ENCODE data around the gene HOXB8. TPM values are rescaled to one million over a fixed set of nuclear protein-coding genes. Genes with fewer than 3 reads are reported as not detected.

Gene HOXB8
- total RNA-seq, 4 donors from 2014 or later: 1.4 TPM; not detected in 3

DNA sequence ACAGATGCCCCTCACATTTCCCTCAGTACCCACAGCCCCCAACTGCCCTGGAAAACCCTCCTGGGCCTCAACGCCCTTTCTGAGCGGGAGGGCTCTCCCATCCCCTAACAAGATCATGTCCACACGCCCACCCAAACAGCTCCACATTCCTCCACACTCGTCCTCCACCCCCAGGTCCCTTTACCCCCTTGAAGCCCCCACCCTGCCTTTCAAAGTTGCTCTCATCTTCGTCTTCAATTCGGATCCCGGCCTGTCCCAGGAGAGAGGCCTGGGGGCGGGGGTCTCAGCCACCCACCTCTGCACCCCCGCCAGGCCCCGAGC lies 51.3 kb downstream of the HOXB8 start:
- Histone ChIP-seq H3K27ac (peak overlapping the region in 1 of 3 donors; percentile 55), H3K9me3 (no peaks in the 10 kb centered on the region), H3K4me3 (replicated peaks in 1 of 3) (peak overlapping the region in 1 of 3 donors; percentile 23), H3K27me3 (peaks cover 22% of the 10 kb centered on the region), H3K4me1 (peaks cover 4 to 9% of the 10 kb centered on the region in 2 donors), H3K36me3 (no peaks in the 10 kb centered on the region)
- WGBS, 2 donors: 11 to 24% methylated on average over 8 to 10 of the region's 10 CpGs
- intact Hi-C loops (cut with DNase I): no loop called here
- no peak for DNase-seq
- TF ChIP-seq, protein P1, sequence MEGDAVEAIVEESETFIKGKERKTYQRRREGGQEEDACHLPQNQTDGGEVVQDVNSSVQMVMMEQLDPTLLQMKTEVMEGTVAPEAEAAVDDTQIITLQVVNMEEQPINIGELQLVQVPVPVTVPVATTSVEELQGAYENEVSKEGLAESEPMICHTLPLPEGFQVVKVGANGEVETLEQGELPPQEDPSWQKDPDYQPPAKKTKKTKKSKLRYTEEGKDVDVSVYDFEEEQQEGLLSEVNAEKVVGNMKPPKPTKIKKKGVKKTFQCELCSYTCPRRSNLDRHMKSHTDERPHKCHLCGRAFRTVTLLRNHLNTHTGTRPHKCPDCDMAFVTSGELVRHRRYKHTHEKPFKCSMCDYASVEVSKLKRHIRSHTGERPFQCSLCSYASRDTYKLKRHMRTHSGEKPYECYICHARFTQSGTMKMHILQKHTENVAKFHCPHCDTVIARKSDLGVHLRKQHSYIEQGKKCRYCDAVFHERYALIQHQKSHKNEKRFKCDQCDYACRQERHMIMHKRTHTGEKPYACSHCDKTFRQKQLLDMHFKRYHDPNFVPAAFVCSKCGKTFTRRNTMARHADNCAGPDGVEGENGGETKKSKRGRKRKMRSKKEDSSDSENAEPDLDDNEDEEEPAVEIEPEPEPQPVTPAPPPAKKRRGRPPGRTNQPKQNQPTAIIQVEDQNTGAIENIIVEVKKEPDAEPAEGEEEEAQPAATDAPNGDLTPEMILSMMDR (IDR thresholded peaks at IDR 0.05): no peak
- TF ChIP-seq POLR2A (IDR thresholded peaks at IDR 0.05): no peak

DNA sequence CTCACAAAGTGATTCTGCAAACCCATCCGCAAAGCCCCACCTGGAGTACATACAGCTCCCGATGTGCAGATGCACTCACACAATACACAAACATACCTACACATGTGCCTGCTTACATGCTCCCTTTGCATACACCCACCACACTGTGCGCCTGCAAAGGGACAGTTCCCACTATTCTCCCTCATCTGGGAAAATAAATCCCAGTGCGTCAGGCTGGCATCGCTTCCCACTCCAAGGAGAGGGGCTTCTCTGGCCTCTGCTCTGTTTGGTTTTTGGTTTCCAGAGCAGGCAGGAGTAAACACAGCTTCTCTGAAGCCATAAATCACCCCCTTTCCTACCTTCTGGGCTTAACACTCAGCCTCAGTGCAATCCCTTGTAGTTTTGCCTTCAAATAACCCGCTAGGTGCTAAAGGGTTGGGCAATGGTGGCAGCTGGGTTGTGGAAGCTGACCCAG lies 51.7 kb downstream of the HOXB8 start:
- Histone ChIP-seq H3K4me1 (peaks cover 4 to 9% of the 10 kb centered on the region in 2 donors), H3K9me3 (no peaks in the 10 kb centered on the region), H3K36me3 (no peaks in the 10 kb centered on the region), H3K27me3 (peaks cover 21% of the 10 kb centered on the region), H3K27ac (no peak overlapping the region), H3K4me3 (replicated peaks in 1 of 3) (peak overlapping the region in 1 of 3 donors; percentile 2)
- intact Hi-C loops (cut with DNase I): no loop called here
- WGBS, 2 donors: 36 to 50% methylated on average over 6 of the region's 6 CpGs
- TF ChIP-seq, protein P1 (IDR thresholded peaks at IDR 0.05): no peak
- TF ChIP-seq POLR2A (IDR thresholded peaks at IDR 0.05): no peak
- no peak for DNase-seq

DNA sequence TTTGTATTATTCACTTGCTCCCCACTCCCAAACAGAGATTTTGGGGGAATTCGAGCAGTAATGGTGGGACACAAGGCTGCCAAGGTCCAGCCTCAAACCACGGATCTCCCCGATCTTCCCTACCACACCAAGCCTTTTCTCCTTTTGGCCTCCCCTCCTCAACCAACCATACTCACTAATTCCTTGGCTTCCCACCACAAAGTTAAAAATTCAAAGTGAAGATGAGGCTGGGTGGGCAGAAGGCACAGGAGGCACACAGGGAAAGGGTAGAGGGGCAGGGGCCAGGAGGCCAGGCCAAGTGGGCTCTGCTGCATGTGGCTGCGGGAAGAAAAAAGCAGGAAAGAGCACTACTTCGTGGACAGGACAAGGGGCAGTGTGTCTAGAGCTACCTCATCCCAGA lies 52.2 kb downstream of the HOXB8 start:
- no peak for DNase-seq
- peaks cover 21% of the 10 kb centered on the region for H3K27me3 ChIP-seq
- TF ChIP-seq, protein P1 (IDR thresholded peaks at IDR 0.05): no peak
- TF ChIP-seq POLR2A (IDR thresholded peaks at IDR 0.05): no peak
- no peak overlapping the region for H3K27ac ChIP-seq
- no peaks in the 10 kb centered on the region for H3K9me3 ChIP-seq
- H3K4me1 ChIP-seq: peaks cover 4 to 9% of the 10 kb centered on the region in 2 donors
- WGBS, 2 donors: 23 to 37% methylated on average over 5 of the region's 5 CpGs
- no peaks in the 10 kb centered on the region for H3K36me3 ChIP-seq
- intact Hi-C loops (cut with DNase I): no loop called here
- H3K4me3 ChIP-seq (replicated peaks in 1 of 3): no peak overlapping the region

MicroRNA genes within 50 kb of the gene (microRNA counts, 767-probe panel; counts per million panel counts)
- microRNA hsa-miR-10a-5p: 2,641 to 4,616 counts per million in 2 donors

Small RNA genes within 50 kb of the gene (microRNA-seq; reads per million reads assigned to microRNA genes)
- gene MIR196A1: not detected

Small RNA genes within 50 kb of the gene (small RNA-seq; reads per million reads assigned to genes)
- not detected for gene MIR196A1

Other genes starting within 250 kb of the HOXB8 start
- gene SKAP1, start 185.1 kb downstream of the HOXB8 start, total RNA-seq: 1 to 10 TPM in 2 of 4 donors, under 1 TPM in 2; 0.33 to 2.1 (median 1.0) TPM
- gene HOXB1, start 84.3 kb downstream of the HOXB8 start, total RNA-seq: not detected
- 1 to 10 TPM; 2.6 to 9.4 (median 5.2) TPM for gene HOXB2, start 70.2 kb downstream of the HOXB8 start, total RNA-seq
- gene HOXB4, start 36.9 kb downstream of the HOXB8 start, total RNA-seq: 1 to 10 TPM in 1 of 4 donors, under 1 TPM in 3; 0.67 to 1.2 (median 0.80) TPM
- 1 to 10 TPM; 1.5 to 6.7 (median 4.3) TPM for gene HOXB3, start 25.1 kb downstream of the HOXB8 start, total RNA-seq
- 1 to 10 TPM in 1 of 4 donors, under 1 TPM in 2, not detected in 1; 0.11 to 1.6 (median 0.49) TPM for gene HOXB5, start 21.5 kb downstream of the HOXB8 start, total RNA-seq
- gene HOXB6, start 10.3 kb downstream of the HOXB8 start, total RNA-seq: 1 to 10 TPM in 2 of 4 donors, under 1 TPM in 2; 0.54 to 4.2 (median 1.3) TPM
- gene HOXB7, start 4.3 kb downstream of the HOXB8 start, total RNA-seq: 1 to 10 TPM in 3 of 4 donors, not detected in 1; 1.0 to 2.8 (median 1.3) TPM
- not detected for gene HOXB9, start 11.1 kb upstream of the HOXB8 start, total RNA-seq
- not detected for gene PRAC1, start 107.2 kb upstream of the HOXB8 start, total RNA-seq
- not detected for gene PRAC2, start 107.9 kb upstream of the HOXB8 start, total RNA-seq
- gene HOXB13, start 113.5 kb upstream of the HOXB8 start, total RNA-seq: under 1 TPM in 1 of 4 donors, not detected in 3; 0.27 TPM
- 1 to 10 TPM in 2 of 4 donors, under 1 TPM in 2; 0.34 to 1.2 (median 0.89) TPM for gene TTLL6, start 201.9 kb upstream of the HOXB8 start, total RNA-seq
- 100 to 1,000 TPM; 111 to 163 (median 139) TPM for gene CALCOCO2, start 215.7 kb upstream of the HOXB8 start, total RNA-seq